Measurements from ENCODE around the gene CAVIN2. TPM values are rescaled to one million over a fixed set of nuclear protein-coding genes. Genes with fewer than 3 reads are reported as not detected.

Gene CAVIN2
- total and polyA plus RNA-seq, 2 experiments from 2014 or later: 2.0 to 4.8 TPM

GRCh38 chr2:191869178-191869577 lies 22.3 kb upstream of the CAVIN2 start:
- no peaks in the 10 kb centered on the region for H3K79me2 ChIP-seq
- WGBS (ENCODE audit: low lambda C conversion rate, missing lambda C conversion rate): 32% methylated on average over 6 of the region's 6 CpGs
- H3K4me2 ChIP-seq: no peak overlapping the region
- no peak overlapping the region for H2AFZ ChIP-seq
- H3K4me3 ChIP-seq: no peak overlapping the region
- H3K36me3 ChIP-seq (replicated peaks; ENCODE audit: insufficient read depth, low read depth): no peaks in the 10 kb centered on the region
- no peaks in the 10 kb centered on the region for H3K9me3 ChIP-seq (ENCODE audit: low read depth)
- TF ChIP-seq EZH2phosphoT487 (IDR thresholded peaks at IDR 0.05; ENCODE audit: low read depth, severe bottlenecking, unreplicated experiment) (no peak), EZH2 (IDR thresholded peaks at IDR 0.05; ENCODE audit: borderline replicate concordance) (no peak), CTCF (IDR thresholded peaks at IDR 0.05; ENCODE audit: poor library complexity) (peak; percentile 51)
- H3K27ac ChIP-seq: no peak overlapping the region
- no peaks in the 10 kb centered on the region for H3K27me3 ChIP-seq
- H3K4me1 ChIP-seq (ENCODE audit: insufficient read depth): peaks cover 20% of the 10 kb centered on the region
- no peaks in the 10 kb centered on the region for H3K9me2 ChIP-seq (replicated peaks; ENCODE audit: insufficient read depth)
- H4K20me1 ChIP-seq (ENCODE audit: insufficient read depth, poor library complexity, severe bottlenecking): no peaks in the 10 kb centered on the region
- DNase-seq (ENCODE audit: low spot score): peak; percentile 60

- H3K4me2 ChIP-seq: peak overlapping the region; percentile 0
- DNase-seq (ENCODE audit: low spot score): no peak
- H3K79me2 ChIP-seq: no peaks in the 10 kb centered on the region
- no peak for TF ChIP-seq EZH2 (IDR thresholded peaks at IDR 0.05; ENCODE audit: borderline replicate concordance)
- H3K9me3 ChIP-seq (ENCODE audit: low read depth): no peaks in the 10 kb centered on the region
- H3K27me3 ChIP-seq: no peaks in the 10 kb centered on the region
- H2AFZ ChIP-seq: no peak overlapping the region
- no peak overlapping the region for H3K4me3 ChIP-seq
- H4K20me1 ChIP-seq (ENCODE audit: insufficient read depth, poor library complexity, severe bottlenecking): no peaks in the 10 kb centered on the region
- H3K27ac ChIP-seq: peak overlapping the region; percentile 88
- 68% methylated on average over 1 of the region's 1 CpG for WGBS (ENCODE audit: low lambda C conversion rate, missing lambda C conversion rate)
- H3K9me2 ChIP-seq (replicated peaks; ENCODE audit: insufficient read depth): no peaks in the 10 kb centered on the region
- no peaks in the 10 kb centered on the region for H3K36me3 ChIP-seq (replicated peaks; ENCODE audit: insufficient read depth, low read depth)
- peaks cover 27% of the 10 kb centered on the region for H3K4me1 ChIP-seq (ENCODE audit: insufficient read depth)
These were observed 20.6 kb upstream of the CAVIN2 start for GRCh38 chr2:191867507-191867847.

- Histone ChIP-seq H3K4me2 (peak overlapping the region; percentile 20), H3K4me1 (ENCODE audit: insufficient read depth) (peaks cover 27% of the 10 kb centered on the region), H4K20me1 (ENCODE audit: insufficient read depth, poor library complexity, severe bottlenecking) (no peaks in the 10 kb centered on the region), H3K27me3 (no peaks in the 10 kb centered on the region), H3K4me3 (no peak overlapping the region), H3K79me2 (no peaks in the 10 kb centered on the region), H2AFZ (peak overlapping the region; percentile 20), H3K36me3 (replicated peaks; ENCODE audit: insufficient read depth, low read depth) (no peaks in the 10 kb centered on the region), H3K27ac (peak overlapping the region; percentile 88), H3K9me3 (ENCODE audit: low read depth) (no peaks in the 10 kb centered on the region), H3K9me2 (replicated peaks; ENCODE audit: insufficient read depth) (no peaks in the 10 kb centered on the region)
- 27% methylated on average over 7 of the region's 7 CpGs for whole genome bisulfite sequencing (ENCODE audit: low lambda C conversion rate, missing lambda C conversion rate)
- no peak for TF ChIP-seq EZH2 (IDR thresholded peaks at IDR 0.05; ENCODE audit: borderline replicate concordance)
- no peak for TF ChIP-seq CTCF (IDR thresholded peaks at IDR 0.05; ENCODE audit: poor library complexity)
- no peak for TF ChIP-seq EZH2phosphoT487 (IDR thresholded peaks at IDR 0.05; ENCODE audit: low read depth, severe bottlenecking, unreplicated experiment)
- peak; percentile 79 for DNase-seq (ENCODE audit: low spot score)
These were observed 20.0 kb upstream of the CAVIN2 start for GRCh38 chr2:191866675-191867506.

GRCh38 chr2:191866195-191866594 lies 19.3 kb upstream of the CAVIN2 start:
- H3K79me2 ChIP-seq: no peaks in the 10 kb centered on the region
- H3K9me3 ChIP-seq (ENCODE audit: low read depth): no peaks in the 10 kb centered on the region
- H3K4me1 ChIP-seq (ENCODE audit: insufficient read depth): peaks cover 27% of the 10 kb centered on the region
- no peaks in the 10 kb centered on the region for H3K9me2 ChIP-seq (replicated peaks; ENCODE audit: insufficient read depth)
- 88% methylated on average over 5 of the region's 5 CpGs for WGBS (ENCODE audit: low lambda C conversion rate, missing lambda C conversion rate)
- peak overlapping the region; percentile 20 for H2AFZ ChIP-seq
- DNase-seq (ENCODE audit: low spot score): no peak
- peak overlapping the region; percentile 88 for H3K27ac ChIP-seq
- H3K4me3 ChIP-seq: no peak overlapping the region
- H3K36me3 ChIP-seq (replicated peaks; ENCODE audit: insufficient read depth, low read depth): no peaks in the 10 kb centered on the region
- H3K4me2 ChIP-seq: peak overlapping the region; percentile 20
- no peaks in the 10 kb centered on the region for H4K20me1 ChIP-seq (ENCODE audit: insufficient read depth, poor library complexity, severe bottlenecking)
- no peaks in the 10 kb centered on the region for H3K27me3 ChIP-seq
- no peak for TF ChIP-seq CTCF (IDR thresholded peaks at IDR 0.05; ENCODE audit: poor library complexity)
